ENCODE results near the gene FMC1.
"Not testable (repeated sequence)": the region's sequence is repeated elsewhere in the genome, so short reads cannot be mapped to it uniquely, and the experiment has no call there.

FMC1 gene

GRCh38 chr7:139340037-139340807 lies 915 bp upstream of the FMC1 start:
- peak; percentile 94 to 99 (median 97) for DNase-seq (ENCODE audit: low read depth in 3 of 3)

DNA sequence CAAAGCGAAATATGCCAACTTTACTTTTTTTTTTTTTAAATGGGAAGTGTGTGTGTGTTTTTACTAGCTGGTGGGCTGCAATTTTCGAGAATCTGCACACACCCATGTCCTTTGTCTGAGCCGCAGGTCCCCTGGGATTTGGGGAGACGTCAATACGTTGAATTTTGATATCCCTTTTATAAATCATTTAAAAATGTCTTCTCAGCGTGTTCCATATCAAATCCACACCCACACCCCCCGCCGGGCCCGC lies 404 bp upstream of the FMC1 start:
- peak in 1 of 3 donors; percentile 47 for DNase-seq (ENCODE audit: low read depth in 3 of 3)

DNA sequence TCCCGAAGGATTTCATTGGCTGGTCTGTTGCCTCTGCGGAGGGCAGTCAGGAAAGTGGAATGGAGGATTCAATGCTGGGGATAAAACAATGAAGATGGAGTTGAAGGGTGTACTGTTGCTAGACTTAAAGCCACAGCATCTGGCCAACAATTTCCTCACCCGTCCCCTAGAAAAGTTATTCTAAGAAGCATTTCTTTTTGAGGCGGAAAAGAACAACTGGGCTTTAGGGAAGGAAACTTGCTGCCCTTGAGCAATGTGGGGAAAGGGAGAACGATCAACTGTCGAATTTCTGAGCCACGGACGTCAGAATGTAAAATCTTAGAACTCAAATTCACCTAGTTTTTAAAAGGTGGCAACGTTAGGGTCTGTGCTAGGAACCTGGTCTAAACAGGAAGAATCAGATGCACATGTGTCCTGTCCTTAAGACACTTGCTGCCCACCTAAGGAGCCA lies 664 bp downstream of the FMC1 start:
- DNase-seq (ENCODE audit: low read depth in 3 of 3): no peak

- DNase-seq (ENCODE audit: low read depth in 3 of 3): no peak
Measured at GRCh38 chr7:139345042-139345441, 3.9 kb downstream of the FMC1 start.

DNA sequence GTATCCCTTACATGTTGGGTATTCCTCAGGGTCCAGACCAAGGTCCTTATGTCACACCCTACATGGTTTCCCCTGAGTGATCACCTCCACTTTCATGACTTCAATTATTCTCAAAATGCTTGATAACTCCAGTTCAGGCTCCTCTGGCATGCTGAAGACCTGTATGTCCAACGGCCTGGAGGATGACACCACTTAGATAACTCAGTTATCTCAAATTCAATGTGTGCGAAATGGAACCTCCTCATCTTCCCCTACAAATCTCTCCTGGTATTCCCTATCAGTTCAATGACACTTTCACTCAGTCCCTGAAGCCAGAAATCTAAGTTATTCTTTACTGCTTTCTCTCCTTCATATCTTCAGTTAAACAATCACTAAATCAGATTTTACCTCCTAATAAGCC lies 9.9 kb downstream of the FMC1 start:
- no peak for DNase-seq (ENCODE audit: low read depth in 3 of 3)

- DNase-seq (ENCODE audit: low read depth in 3 of 3): no peak
Measured at GRCh38 chr7:139354729-139355128, 13.6 kb downstream of the FMC1 start.

GRCh38 chr7:139355320-139355719 lies 14.2 kb downstream of the FMC1 start:
- DNase-seq (ENCODE audit: low read depth in 3 of 3): no peak

DNA sequence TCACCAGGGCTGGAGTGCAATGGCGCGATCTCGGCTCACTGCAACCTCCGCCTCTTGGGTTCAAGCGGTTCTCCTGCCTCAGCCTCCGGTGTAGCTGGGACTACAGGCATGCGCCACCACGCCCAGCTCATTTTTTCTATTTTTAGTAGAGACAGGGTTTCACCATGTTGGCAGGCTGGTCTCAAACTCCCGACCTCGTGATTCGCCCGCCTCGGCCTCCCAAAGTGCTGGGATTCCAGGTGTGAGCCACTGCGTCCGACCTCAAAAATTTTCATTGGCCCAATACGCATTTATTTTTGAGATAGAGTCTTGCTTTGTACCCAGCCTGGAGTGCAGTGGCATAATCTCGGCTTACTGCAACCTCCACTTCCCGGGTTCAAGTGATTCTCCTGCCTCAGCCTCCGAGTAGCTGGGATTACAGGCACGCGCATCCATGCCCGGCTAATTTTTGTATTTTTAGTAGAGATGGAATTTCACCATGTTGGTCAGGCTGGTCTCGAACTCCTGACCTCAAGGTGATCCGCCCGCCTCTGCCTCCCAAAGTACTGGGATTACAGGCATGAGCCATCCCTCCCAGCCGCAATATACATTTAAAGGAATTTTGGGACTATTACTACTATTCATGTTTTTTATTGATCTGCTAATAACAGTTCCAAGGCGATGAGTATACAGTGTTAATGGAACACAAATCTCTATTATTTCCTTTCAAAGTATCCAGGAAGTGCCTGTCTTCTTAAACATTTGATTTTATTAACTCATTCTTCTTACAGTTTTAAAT lies 16.8 kb downstream of the FMC1 start:
- DNase-seq (ENCODE audit: low read depth in 3 of 3): not testable (repeated sequence)

GRCh38 chr7:139358541-139359365 lies 17.6 kb downstream of the FMC1 start:
- peak in 2 of 3 donors; percentile 17 to 38 for DNase-seq (ENCODE audit: low read depth in 3 of 3)

GRCh38 chr7:139359366-139360209 lies 18.5 kb downstream of the FMC1 start, which contains the start of gene LUC7L2:
Gene LUC7L2 (plus strand): TSS chr7:139359894. CDS start chr7:139360262, 368 bp downstream.
- peak; percentile 99 for DNase-seq (ENCODE audit: low read depth in 3 of 3)

- DNase-seq (ENCODE audit: low read depth in 3 of 3): peak; percentile 95 to 99 (median 98)
Measured at GRCh38 chr7:139360210-139360947, 19.2 kb downstream of the FMC1 start.

DNA sequence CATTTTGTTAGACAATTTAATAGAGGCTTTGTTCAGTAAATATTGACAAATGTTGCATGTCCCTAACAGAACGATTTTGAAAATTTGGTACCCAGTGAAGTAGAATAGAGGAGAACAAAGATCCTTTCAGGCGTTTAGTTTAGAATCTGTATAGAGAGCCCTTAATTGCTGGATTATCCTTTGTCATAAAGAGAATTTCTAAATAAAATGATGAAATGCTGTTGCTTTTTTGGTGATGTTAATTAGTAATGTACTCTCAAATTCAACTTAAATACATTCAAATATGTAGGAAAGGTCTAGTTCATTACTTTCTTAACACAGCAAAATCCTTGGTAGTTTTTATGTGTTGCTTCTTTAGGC lies 19.8 kb downstream of the FMC1 start:
- no peak for DNase-seq (ENCODE audit: low read depth in 3 of 3)

GRCh38 chr7:139361523-139361922 lies 20.4 kb downstream of the FMC1 start:
- no peak for DNase-seq (ENCODE audit: low read depth in 3 of 3)

GRCh38 chr7:139362302-139362701 lies 21.2 kb downstream of the FMC1 start:
- no peak for DNase-seq (ENCODE audit: low read depth in 3 of 3)

DNA sequence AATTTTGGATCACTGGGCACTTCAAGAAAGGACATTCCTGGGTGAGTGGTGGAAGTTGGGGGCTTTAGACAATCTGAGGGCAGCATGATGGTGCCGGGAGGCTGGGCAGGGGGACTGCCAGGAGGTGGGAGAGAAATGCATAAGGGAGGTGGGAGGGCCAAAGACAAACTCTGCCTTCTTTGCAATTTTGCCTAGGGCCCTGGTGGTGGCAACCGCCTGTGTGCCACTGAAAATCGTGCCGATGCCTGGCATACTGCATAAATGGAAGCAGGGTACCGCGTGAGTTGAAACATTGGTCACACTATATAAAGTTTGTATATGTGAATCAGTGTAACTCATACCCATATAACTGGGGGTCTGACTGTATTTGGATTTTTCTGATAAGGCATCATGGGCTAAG lies 21.8 kb downstream of the FMC1 start:
- DNase-seq (ENCODE audit: low read depth in 3 of 3): no peak

DNA sequence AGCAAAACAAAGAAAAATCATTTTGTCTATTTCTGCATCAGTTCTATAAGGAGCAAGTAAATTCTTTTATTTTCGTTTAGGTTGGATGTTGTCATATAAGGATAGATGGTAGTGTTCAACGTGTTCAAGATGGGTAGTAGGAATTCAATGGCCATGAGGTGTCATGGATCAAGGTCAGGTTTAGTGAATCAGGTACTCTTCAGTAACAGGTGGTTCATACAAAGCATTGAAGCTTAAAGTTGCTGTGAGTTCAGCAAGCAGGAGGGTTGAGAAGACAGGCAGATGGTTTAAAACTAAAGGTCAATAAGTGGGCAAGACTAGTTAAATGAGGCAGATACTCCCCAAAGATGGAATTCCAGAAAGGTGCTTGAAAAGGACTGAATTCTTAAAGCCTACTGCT lies 24.2 kb downstream of the FMC1 start:
- no peak for DNase-seq (ENCODE audit: low read depth in 3 of 3)

- DNase-seq (ENCODE audit: low read depth in 3 of 3): no peak
Measured at GRCh38 chr7:139366400-139366799, 25.3 kb downstream of the FMC1 start.

DNA sequence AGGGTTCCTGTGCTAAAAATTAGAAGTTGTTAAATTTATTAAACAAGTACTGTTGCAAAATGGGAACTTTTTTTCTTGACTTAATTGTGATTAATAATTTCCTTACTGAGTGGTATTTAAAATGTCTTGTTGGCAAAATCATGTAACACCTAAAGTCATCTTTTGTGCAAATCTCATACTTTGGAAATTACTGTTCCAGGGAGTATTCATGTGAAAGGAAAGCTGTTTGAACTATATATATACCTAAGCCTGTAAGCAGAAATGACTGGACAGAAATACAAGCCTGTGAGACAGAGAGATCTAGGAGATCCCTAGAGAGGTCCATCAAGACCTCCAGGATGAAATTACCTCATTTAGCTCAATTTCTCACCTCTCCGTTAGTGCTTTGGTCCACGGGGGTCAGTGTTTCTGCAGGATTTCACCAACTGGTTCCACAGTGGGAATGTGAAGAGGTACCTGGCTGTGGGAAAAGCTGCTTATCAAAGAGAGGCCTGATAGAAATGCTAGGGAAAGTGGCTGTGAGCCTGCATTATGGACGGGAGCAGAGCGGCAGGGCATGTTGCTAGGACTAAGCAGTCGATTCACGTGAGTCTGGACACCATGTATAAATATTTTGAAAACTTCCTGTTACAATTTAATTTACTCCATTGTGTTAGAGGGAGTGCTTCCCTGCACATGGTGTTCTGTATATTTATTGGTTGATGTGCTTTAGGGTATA lies 26.5 kb downstream of the FMC1 start:
- DNase-seq (ENCODE audit: low read depth in 3 of 3): no peak

DNA sequence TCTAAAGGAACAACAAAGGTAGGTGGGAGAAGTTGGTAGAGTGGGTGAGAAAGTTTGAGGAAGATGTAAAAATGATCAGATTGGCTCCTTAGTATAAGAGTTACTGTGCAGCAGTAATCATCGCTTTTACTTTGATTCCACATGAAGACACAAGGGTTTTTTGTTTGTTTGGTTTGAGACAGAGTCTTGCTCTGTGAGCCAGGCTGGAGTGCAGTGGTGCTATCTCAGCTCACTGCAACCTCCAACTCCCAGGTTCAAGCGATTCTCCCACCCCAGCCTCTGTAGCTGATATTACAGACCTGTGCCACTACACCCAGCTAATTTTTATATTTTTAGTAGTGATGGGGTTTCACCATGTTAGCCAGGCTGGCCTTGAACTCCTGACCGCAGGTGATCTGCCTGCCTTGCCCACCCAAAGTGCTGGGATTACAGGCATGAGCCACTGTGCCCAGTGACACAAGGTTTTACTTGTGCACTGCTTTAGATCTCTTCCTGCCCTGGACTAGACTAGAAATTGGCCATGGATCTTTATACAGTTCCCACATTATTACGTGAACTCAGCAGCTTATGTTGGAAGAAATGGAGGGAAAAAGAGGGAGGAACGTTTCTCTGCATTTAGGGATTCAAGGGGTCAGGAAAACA lies 29.3 kb downstream of the FMC1 start:
- DNase-seq (ENCODE audit: low read depth in 3 of 3): no peak

GRCh38 chr7:139370943-139371313 lies 29.8 kb downstream of the FMC1 start:
- DNase-seq (ENCODE audit: low read depth in 3 of 3): no peak
